K562 (cell line): ENCODE results near the gene SYT3. TPM values are rescaled to one million over a fixed set of nuclear protein-coding genes. Genes with fewer than 3 reads are reported as not detected.
A peak's percentile ranks its signal among the peaks of the same experiment; 100 is the strongest.

Source experiments
- CBFB ChIP-seq: sonication (generic); formaldehyde crosslinking; IDR thresholded peaks from 2 replicates; pipeline ENCODE4 v1.4.0; 2020; ENCODE audit warnings: mild to moderate bottlenecking, missing genetic modification reagents
- CHCHD3 ChIP-seq: fragments of 250-450 bp; sonication (Bioruptor Pico); IDR thresholded peaks from 2 replicates; pipeline ENCODE4 v2.1.2; 2022; ENCODE audit warnings: mild to moderate bottlenecking
- CLOCK ChIP-seq: fragments of 250-450 bp; sonication (Bioruptor Pico); IDR thresholded peaks from 2 replicates; pipeline ENCODE4 v1.4.0; 2020; ENCODE audit warnings: mild to moderate bottlenecking, moderate library complexity, borderline replicate concordance
- E2F8 ChIP-seq: fragments of 450-650 bp; IDR thresholded peaks from 2 replicates; pipeline ENCODE4 v1.7.1; 2018; ENCODE audit warnings: mild to moderate bottlenecking, low read depth; ENCODE audit not compliant: partially characterized antibody
- FOXK2 ChIP-seq, 2 experiments: fragments of 450-650 bp; IDR thresholded peaks in 1 of 2; conservative IDR thresholded peaks in 1 of 2; 2 replicates each; pipeline ENCODE4 v1.6.1; 2016; ENCODE audit warnings: low read depth in 2 of 2, mild to moderate bottlenecking in 1 of 2
- HDAC8 ChIP-seq: fragments of 450-650 bp; IDR thresholded peaks from 2 replicates; pipeline ENCODE4 v1.6.1; 2016; ENCODE audit warnings: mild to moderate bottlenecking, missing genetic modification characterization, moderate library complexity, missing compliant biosample characterization
- KDM5B ChIP-seq: fragments of 200-600 bp; sonication (generic); IDR thresholded peaks from 2 replicates; pipeline ENCODE4 v1.6.1; 2012; ENCODE audit warnings: low read depth, mild to moderate bottlenecking, moderate library complexity, low read length, control low read depth, inconsistent platforms; ENCODE audit not compliant: insufficient replicate concordance
- POLR3G ChIP-seq: IDR thresholded peaks from 2 replicates; pipeline ENCODE4 v1.6.1; 2011; ENCODE audit not compliant: insufficient read length, insufficient replicate concordance; ENCODE audit errors: extremely low read depth
- PPARD ChIP-seq: fragments of 250-450 bp; sonication (Bioruptor Pico); IDR thresholded peaks from 2 replicates; pipeline ENCODE4 v1.8.0; 2022; ENCODE audit warnings: inconsistent platforms, mild to moderate bottlenecking, moderate library complexity
- RBM25 ChIP-seq: fragments of 200-400 bp; formaldehyde crosslinking; IDR thresholded peaks from 2 replicates; pipeline ENCODE4 v1.6.1; 2018; ENCODE audit warnings: low read length, low read depth, moderate library complexity; ENCODE audit not compliant: severe bottlenecking
- RFX1 ChIP-seq: fragments of 450-650 bp; IDR thresholded peaks from 2 replicates; pipeline ENCODE4 v1.6.1; 2016; ENCODE audit warnings: mild to moderate bottlenecking, moderate library complexity
- SIX5 ChIP-seq, 2 experiments: IDR thresholded peaks; 2 replicates each; pipeline ENCODE4 v1.6.1; 2011; ENCODE audit warnings: low read length in 2 of 2, borderline replicate concordance in 1 of 2, low read depth in 1 of 2, mild to moderate bottlenecking in 1 of 2, moderate library complexity in 1 of 2; ENCODE audit not compliant: insufficient read depth in 1 of 2
- SMAD1 ChIP-seq: fragments of 150-350 bp; IDR thresholded peaks from 2 replicates; pipeline ENCODE4 v1.6.1; 2014; ENCODE audit warnings: low read length, low read depth; ENCODE audit not compliant: partially characterized antibody
- SNAPC5 ChIP-seq: fragments of 250-450 bp; sonication (Bioruptor Pico); IDR thresholded peaks from 2 replicates; pipeline ENCODE4 v1.8.0; 2021; ENCODE audit warnings: moderate library complexity, mild to moderate bottlenecking, inconsistent platforms
- ZNF23 ChIP-seq: fragments of 250-450 bp; sonication (Bioruptor Pico); IDR thresholded peaks from 2 replicates; pipeline ENCODE4 v1.4.0; 2020; ENCODE audit warnings: mild to moderate bottlenecking
- ZNF57 ChIP-seq: fragments of 450-650 bp; formaldehyde crosslinking; IDR thresholded peaks from 2 replicates; pipeline ENCODE4 v1.4.0; 2020; ENCODE audit warnings: mild to moderate bottlenecking, moderate library complexity
- ZNF589 ChIP-seq: fragments of 200-800 bp; sonication (Bioruptor generic); IDR thresholded peaks from 2 replicates; pipeline ENCODE4 v1.6.1; 2016; ENCODE audit warnings: low read depth, missing genetic modification characterization, missing compliant biosample characterization
- polyA plus RNA-seq, 8 experiments: library from polyadenylated mRNA; depleted of rRNA in 4 of 8; stranded (reverse) in 5 of 8; unstranded in 3 of 8; fragments of >200 nt; fragmentation: Nextera tagmentation in 2 of 8; fragmentation: Illumina TruSeq in 1 of 8; extraction: Ambion mirVana in 2 of 8; extraction: Trizol in 1 of 8; gene quantifications; 2 replicates each; pipeline versions ENCODE4 v1.2.1 to v1.2.3, GENCODE V29; 2011 to 2014; ENCODE audit warnings: inconsistent platforms in 1 of 8, missing spikeins in 1 of 8
- total RNA-seq, 7 experiments: library from RNA; depleted of rRNA in 6 of 7; stranded (reverse); fragments of >200 nt in 6 of 7; fragmentation: Illumina TruSeq in 2 of 7; extraction: Trizol in 2 of 7; gene quantifications; 2 replicates each; pipeline versions ENCODE4 v1.2.1 to v1.2.3, GENCODE V29; 2011 to 2021; ENCODE audit warnings: low replicate concordance in 1 of 7
- TF ChIP-seq, protein P1 (sequence below): fragments of 450-650 bp; IDR thresholded peaks from 2 replicates; pipeline ENCODE4 v1.6.1; 2018; ENCODE audit not compliant: partially characterized antibody

Gene SYT3
- total and polyA plus RNA-seq, 9 of the 15 experiments (the other 6 are each of a cell fraction or from before 2014, with no cell fraction given), result 0.36 to 2.0 (median 0.54) TPM; not detected in 2

GRCh38 chr19:50662651-50663481 lies 23.2 kb upstream of the SYT3 start (continued):
- TF ChIP-seq, protein P1, sequence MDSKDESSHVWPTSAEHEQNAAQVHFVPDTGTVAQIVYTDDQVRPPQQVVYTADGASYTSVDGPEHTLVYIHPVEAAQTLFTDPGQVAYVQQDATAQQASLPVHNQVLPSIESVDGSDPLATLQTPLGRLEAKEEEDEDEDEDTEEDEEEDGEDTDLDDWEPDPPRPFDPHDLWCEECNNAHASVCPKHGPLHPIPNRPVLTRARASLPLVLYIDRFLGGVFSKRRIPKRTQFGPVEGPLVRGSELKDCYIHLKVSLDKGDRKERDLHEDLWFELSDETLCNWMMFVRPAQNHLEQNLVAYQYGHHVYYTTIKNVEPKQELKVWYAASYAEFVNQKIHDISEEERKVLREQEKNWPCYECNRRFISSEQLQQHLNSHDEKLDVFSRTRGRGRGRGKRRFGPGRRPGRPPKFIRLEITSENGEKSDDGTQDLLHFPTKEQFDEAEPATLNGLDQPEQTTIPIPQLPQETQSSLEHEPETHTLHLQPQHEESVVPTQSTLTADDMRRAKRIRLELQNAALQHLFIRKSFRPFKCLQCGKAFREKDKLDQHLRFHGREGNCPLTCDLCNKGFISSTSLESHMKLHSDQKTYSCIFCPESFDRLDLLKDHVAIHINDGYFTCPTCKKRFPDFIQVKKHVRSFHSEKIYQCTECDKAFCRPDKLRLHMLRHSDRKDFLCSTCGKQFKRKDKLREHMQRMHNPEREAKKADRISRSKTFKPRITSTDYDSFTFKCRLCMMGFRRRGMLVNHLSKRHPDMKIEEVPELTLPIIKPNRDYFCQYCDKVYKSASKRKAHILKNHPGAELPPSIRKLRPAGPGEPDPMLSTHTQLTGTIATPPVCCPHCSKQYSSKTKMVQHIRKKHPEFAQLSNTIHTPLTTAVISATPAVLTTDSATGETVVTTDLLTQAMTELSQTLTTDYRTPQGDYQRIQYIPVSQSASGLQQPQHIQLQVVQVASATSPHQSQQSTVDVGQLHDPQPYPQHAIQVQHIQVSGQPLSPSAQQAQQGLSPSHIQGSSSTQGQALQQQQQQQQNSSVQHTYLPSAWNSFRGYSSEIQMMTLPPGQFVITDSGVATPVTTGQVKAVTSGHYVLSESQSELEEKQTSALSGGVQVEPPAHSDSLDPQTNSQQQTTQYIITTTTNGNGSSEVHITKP, result no peak
- no peak for TF ChIP-seq CHCHD3
- TF ChIP-seq CLOCK, result no peak
- TF ChIP-seq FOXK2 (conservative IDR thresholded peaks at IDR 0.05 in 1 of 2, IDR thresholded peaks at IDR 0.05 in 1 of 2; ENCODE audit: low read depth in 2 of 2), result no peak
- no peak for TF ChIP-seq SNAPC5 (CRISPR knock-in tag)
- no peak for TF ChIP-seq ZNF57 (CRISPR knock-in tag)
- TF ChIP-seq SIX5 (IDR thresholded peaks at IDR 0.05; ENCODE audit: borderline replicate concordance in 1 of 2, insufficient read depth in 1 of 2, low read depth in 1 of 2, low read length in 2 of 2), result no peak
- no peak for TF ChIP-seq CBFB (CRISPR knock-in tag)
- TF ChIP-seq PPARD (CRISPR knock-in tag), result no peak
- peak; percentile 81 for TF ChIP-seq RBM25
- no peak for TF ChIP-seq RFX1
- TF ChIP-seq SMAD1, result no peak
- no peak for TF ChIP-seq POLR3G
- no peak for TF ChIP-seq ZNF589 (CRISPR knock-in tag)
- TF ChIP-seq E2F8, result no peak
- TF ChIP-seq HDAC8 (tag), result no peak
- TF ChIP-seq ZNF23 (CRISPR knock-in tag), result no peak
- peak; percentile 44 for TF ChIP-seq KDM5B
